Nephron progenitor cell (in vitro differentiated cells): Measurements from ENCODE around the gene PRDX1.

ENCODE experiments used
- DNase-seq: peaks from one replicate; pipeline ENCODE4 v3.0.0; 2021
- H3K27ac Mint-ChIP-seq: 2 replicates; pipeline ENCODE4 v1.8.0; 2021; ENCODE audit warnings: mild to moderate bottlenecking, moderate library complexity, mixed read lengths
- H3K27me3 Mint-ChIP-seq: 2 replicates; pipeline ENCODE4 v1.8.0; 2021; ENCODE audit warnings: mild to moderate bottlenecking, low read depth, mixed read lengths; ENCODE audit not compliant: poor library complexity
- H3K36me3 Mint-ChIP-seq: 2 replicates; pipeline ENCODE4 v1.8.0; 2021; ENCODE audit warnings: low read depth, mixed read lengths
- H3K4me1 Mint-ChIP-seq: 2 replicates; pipeline ENCODE4 v1.8.0; 2021; ENCODE audit warnings: mixed read lengths
- H3K4me3 Mint-ChIP-seq: 2 replicates; pipeline ENCODE4 v1.8.0; 2021; ENCODE audit warnings: mild to moderate bottlenecking, moderate library complexity, mixed read lengths
- H3K9me3 Mint-ChIP-seq: 2 replicates; pipeline ENCODE4 v1.8.0; 2021; ENCODE audit warnings: mild to moderate bottlenecking, moderate library complexity, mixed read lengths
- TF ChIP-seq, protein P1 (sequence below): fragments of 200-600 bp; sonication (generic); IDR thresholded peaks from 2 replicates; pipeline ENCODE4 v1.5.0; 2021; ENCODE audit warnings: antibody characterized with exemption

Gene PRDX1

GRCh38 chr1:45543581-45544417 is 22.1 kb upstream of the PRDX1 start:
- peaks cover 17% of the 10 kb centered on the region for H3K27me3 Mint-ChIP-seq
- TF ChIP-seq, protein P1, sequence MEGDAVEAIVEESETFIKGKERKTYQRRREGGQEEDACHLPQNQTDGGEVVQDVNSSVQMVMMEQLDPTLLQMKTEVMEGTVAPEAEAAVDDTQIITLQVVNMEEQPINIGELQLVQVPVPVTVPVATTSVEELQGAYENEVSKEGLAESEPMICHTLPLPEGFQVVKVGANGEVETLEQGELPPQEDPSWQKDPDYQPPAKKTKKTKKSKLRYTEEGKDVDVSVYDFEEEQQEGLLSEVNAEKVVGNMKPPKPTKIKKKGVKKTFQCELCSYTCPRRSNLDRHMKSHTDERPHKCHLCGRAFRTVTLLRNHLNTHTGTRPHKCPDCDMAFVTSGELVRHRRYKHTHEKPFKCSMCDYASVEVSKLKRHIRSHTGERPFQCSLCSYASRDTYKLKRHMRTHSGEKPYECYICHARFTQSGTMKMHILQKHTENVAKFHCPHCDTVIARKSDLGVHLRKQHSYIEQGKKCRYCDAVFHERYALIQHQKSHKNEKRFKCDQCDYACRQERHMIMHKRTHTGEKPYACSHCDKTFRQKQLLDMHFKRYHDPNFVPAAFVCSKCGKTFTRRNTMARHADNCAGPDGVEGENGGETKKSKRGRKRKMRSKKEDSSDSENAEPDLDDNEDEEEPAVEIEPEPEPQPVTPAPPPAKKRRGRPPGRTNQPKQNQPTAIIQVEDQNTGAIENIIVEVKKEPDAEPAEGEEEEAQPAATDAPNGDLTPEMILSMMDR = no peak
- no peak overlapping the region for H3K4me3 Mint-ChIP-seq
- DNase-seq = peak; percentile 39
- H3K9me3 Mint-ChIP-seq = no peaks in the 10 kb centered on the region
- peaks cover 19% of the 10 kb centered on the region for H3K4me1 Mint-ChIP-seq
- peak overlapping the region; percentile 22 for H3K27ac Mint-ChIP-seq
- H3K36me3 Mint-ChIP-seq = no peaks in the 10 kb centered on the region

- H3K27me3 Mint-ChIP-seq = peaks cover 15% of the 10 kb centered on the region
- no peaks in the 10 kb centered on the region for H3K36me3 Mint-ChIP-seq
- no peak overlapping the region for H3K4me3 Mint-ChIP-seq
- H3K27ac Mint-ChIP-seq = no peak overlapping the region
- TF ChIP-seq, protein P1 = no peak
- no peaks in the 10 kb centered on the region for H3K9me3 Mint-ChIP-seq
- peaks cover 20% of the 10 kb centered on the region for H3K4me1 Mint-ChIP-seq
- no peak for DNase-seq
These were observed 20.9 kb upstream of the PRDX1 start for GRCh38 chr1:45542591-45542990.

GRCh38 chr1:45541193-45541592 is 19.5 kb upstream of the PRDX1 start:
- TF ChIP-seq, protein P1 = no peak
- DNase-seq = no peak
- Mint-ChIP-seq H3K27me3 (peaks cover 7% of the 10 kb centered on the region), H3K4me1 (peaks cover 34% of the 10 kb centered on the region), H3K9me3 (no peaks in the 10 kb centered on the region), H3K36me3 (no peaks in the 10 kb centered on the region), H3K27ac (no peak overlapping the region), H3K4me3 (no peak overlapping the region)

GRCh38 chr1:45536886-45537285 is 15.2 kb upstream of the PRDX1 start:
- Mint-ChIP-seq H3K4me1 (peaks cover 23% of the 10 kb centered on the region), H3K9me3 (no peaks in the 10 kb centered on the region), H3K4me3 (peak overlapping the region; percentile 17), H3K27ac (peak overlapping the region; percentile 23), H3K36me3 (no peaks in the 10 kb centered on the region), H3K27me3 (peaks cover 6% of the 10 kb centered on the region)
- TF ChIP-seq, protein P1 = no peak
- no peak for DNase-seq

DNA sequence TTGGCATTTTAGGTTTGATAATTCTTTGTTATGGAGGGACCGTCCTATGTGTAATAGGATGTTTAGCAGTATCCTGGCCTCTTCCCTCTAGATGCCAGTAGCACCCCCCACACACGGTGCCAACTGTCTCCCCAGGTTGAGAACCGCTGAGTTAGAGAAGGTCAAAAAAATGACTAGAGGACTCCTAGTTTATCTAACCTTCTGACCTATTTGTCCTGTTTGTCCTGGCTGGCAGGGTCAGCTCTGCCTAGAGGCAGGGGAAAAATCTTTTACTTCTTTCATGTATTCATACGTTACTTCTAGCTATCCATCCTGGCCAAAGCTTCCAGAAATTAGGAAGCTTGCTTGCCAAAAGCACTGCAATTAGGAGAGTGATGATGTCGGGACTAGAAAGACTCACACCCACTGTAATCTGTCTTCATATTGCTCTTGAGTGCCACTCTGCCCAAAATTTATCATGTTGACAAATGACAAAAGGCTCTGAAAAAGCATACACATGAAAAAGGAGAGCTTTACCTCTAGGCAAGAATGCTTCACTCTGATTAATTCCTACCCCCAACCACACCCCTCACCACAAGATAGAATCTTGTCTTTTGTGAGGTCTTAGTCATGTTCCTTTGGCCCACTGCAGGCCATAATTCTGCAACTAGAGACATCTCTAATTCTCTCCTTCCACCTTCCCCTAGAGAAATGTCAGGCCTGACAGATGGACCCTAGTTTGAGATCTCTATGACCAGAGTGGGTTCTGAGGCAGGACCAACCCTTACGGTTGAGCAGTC is 14.5 kb upstream of the PRDX1 start:
- no peak overlapping the region for H3K27ac Mint-ChIP-seq
- peak overlapping the region; percentile 32 for H3K4me3 Mint-ChIP-seq
- H3K27me3 Mint-ChIP-seq = peaks cover 5% of the 10 kb centered on the region
- H3K36me3 Mint-ChIP-seq = no peaks in the 10 kb centered on the region
- H3K9me3 Mint-ChIP-seq = no peaks in the 10 kb centered on the region
- DNase-seq = no peak
- TF ChIP-seq, protein P1 = no peak
- peaks cover 23% of the 10 kb centered on the region for H3K4me1 Mint-ChIP-seq
